Measurements from ENCODE around the gene NOD1.

DNA sequence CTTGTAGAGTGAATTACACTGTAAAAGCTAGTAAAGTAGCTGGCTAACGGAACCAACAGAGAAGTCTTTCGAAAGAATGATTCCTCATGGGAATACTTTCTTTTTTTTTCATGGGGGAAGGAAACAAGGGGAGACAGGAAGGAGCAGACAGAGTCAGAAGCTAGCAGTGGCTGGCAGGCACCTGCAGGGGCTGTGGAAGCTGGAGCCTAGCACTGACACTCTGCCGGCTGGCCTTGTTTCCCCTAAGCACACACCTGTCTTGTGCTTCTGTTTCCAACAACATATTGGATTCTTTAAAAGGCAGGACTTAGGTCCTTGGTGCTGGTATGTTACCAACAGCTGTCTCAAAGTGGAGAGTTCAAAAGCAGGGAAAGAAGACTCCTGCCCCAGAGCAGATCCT lies 24.7 kb downstream of the NOD1 start:
- TF ChIP-seq, protein P1, sequence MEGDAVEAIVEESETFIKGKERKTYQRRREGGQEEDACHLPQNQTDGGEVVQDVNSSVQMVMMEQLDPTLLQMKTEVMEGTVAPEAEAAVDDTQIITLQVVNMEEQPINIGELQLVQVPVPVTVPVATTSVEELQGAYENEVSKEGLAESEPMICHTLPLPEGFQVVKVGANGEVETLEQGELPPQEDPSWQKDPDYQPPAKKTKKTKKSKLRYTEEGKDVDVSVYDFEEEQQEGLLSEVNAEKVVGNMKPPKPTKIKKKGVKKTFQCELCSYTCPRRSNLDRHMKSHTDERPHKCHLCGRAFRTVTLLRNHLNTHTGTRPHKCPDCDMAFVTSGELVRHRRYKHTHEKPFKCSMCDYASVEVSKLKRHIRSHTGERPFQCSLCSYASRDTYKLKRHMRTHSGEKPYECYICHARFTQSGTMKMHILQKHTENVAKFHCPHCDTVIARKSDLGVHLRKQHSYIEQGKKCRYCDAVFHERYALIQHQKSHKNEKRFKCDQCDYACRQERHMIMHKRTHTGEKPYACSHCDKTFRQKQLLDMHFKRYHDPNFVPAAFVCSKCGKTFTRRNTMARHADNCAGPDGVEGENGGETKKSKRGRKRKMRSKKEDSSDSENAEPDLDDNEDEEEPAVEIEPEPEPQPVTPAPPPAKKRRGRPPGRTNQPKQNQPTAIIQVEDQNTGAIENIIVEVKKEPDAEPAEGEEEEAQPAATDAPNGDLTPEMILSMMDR (IDR thresholded peaks at IDR 0.05) = no peak
- no peak for TF ChIP-seq POLR2AphosphoS5 (IDR thresholded peaks at IDR 0.05; ENCODE audit: low read depth, low read length)
- TF ChIP-seq, protein P2, sequence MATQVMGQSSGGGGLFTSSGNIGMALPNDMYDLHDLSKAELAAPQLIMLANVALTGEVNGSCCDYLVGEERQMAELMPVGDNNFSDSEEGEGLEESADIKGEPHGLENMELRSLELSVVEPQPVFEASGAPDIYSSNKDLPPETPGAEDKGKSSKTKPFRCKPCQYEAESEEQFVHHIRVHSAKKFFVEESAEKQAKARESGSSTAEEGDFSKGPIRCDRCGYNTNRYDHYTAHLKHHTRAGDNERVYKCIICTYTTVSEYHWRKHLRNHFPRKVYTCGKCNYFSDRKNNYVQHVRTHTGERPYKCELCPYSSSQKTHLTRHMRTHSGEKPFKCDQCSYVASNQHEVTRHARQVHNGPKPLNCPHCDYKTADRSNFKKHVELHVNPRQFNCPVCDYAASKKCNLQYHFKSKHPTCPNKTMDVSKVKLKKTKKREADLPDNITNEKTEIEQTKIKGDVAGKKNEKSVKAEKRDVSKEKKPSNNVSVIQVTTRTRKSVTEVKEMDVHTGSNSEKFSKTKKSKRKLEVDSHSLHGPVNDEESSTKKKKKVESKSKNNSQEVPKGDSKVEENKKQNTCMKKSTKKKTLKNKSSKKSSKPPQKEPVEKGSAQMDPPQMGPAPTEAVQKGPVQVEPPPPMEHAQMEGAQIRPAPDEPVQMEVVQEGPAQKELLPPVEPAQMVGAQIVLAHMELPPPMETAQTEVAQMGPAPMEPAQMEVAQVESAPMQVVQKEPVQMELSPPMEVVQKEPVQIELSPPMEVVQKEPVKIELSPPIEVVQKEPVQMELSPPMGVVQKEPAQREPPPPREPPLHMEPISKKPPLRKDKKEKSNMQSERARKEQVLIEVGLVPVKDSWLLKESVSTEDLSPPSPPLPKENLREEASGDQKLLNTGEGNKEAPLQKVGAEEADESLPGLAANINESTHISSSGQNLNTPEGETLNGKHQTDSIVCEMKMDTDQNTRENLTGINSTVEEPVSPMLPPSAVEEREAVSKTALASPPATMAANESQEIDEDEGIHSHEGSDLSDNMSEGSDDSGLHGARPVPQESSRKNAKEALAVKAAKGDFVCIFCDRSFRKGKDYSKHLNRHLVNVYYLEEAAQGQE (IDR thresholded peaks at IDR 0.05; ENCODE audit: insufficient read depth in 1 of 2, low read depth in 2 of 2, low read length in 1 of 2) = no peak
- no peak for TF ChIP-seq TCF7L2 (IDR thresholded peaks at IDR 0.05; ENCODE audit: low read depth, low read length)
